Activated naive CD4-positive, alpha-beta T cell treated with anti-CD3 and anti-CD28 coated beads, Interleukin-2, amount 10 ng/mL, durations not matched to agents 7 days and 5 days (primary cell): ENCODE results near the gene GATM.

Experiments used
- CTCF ChIA-PET: fragments of 350-600 bp; sonication (Branson Sonifier 250); formaldehyde crosslinking; loops from one replicate; lab custom pipeline; 2021; ENCODE audit warnings: antibody characterized with exemption; lab: Charles Lee
- DNase-seq: peaks from one replicate; pipeline ENCODE4 v3.0.0-alpha.2; 2020
- H3K27ac Mint-ChIP-seq: one replicate; pipeline ENCODE4 v1.8.0; 2021; ENCODE audit warnings: mild to moderate bottlenecking, moderate library complexity, mixed read lengths
- H3K27me3 Mint-ChIP-seq: one replicate; pipeline ENCODE4 v1.8.0; 2021; ENCODE audit warnings: mild to moderate bottlenecking, mixed read lengths
- H3K36me3 Mint-ChIP-seq: one replicate; pipeline ENCODE4 v1.8.0; 2021; ENCODE audit warnings: mixed read lengths
- H3K4me1 Mint-ChIP-seq: one replicate; pipeline ENCODE4 v1.8.0; 2021; ENCODE audit warnings: mixed read lengths
- H3K4me3 Mint-ChIP-seq: one replicate; pipeline ENCODE4 v1.8.0; 2021; ENCODE audit warnings: mild to moderate bottlenecking, moderate library complexity, mixed read lengths
- H3K9me3 Mint-ChIP-seq: one replicate; pipeline ENCODE4 v1.8.0; 2021; ENCODE audit warnings: mixed read lengths

The GATM gene

DNA sequence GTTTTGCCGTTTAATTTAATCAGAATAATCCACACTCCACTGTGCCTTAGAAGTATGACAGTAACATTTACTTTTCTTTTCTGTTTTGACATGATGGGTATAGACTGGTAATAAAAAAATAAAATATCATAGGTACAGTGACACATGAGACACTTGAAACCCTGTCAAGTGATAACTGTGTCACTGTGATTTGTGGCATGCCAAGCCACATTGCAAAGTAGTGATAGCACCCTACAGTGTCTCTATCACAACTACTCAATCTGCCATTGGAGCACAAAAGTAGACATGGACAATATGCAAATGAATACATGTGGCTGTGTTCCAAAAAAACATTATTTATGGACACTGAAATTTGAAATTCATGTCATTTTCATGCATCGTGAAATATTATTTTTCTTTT lies 22.5 kb downstream of the GATM start:
- CTCF ChIA-PET: no interaction called here
- no peaks in the 10 kb centered on the region for H3K4me1 Mint-ChIP-seq
- no peaks in the 10 kb centered on the region for H3K36me3 Mint-ChIP-seq
- H3K9me3 Mint-ChIP-seq: no peaks in the 10 kb centered on the region
- DNase-seq: no peak
- H3K4me3 Mint-ChIP-seq: no peak overlapping the region
- H3K27me3 Mint-ChIP-seq: peaks cover 4% of the 10 kb centered on the region
- H3K27ac Mint-ChIP-seq: no peak overlapping the region

DNA sequence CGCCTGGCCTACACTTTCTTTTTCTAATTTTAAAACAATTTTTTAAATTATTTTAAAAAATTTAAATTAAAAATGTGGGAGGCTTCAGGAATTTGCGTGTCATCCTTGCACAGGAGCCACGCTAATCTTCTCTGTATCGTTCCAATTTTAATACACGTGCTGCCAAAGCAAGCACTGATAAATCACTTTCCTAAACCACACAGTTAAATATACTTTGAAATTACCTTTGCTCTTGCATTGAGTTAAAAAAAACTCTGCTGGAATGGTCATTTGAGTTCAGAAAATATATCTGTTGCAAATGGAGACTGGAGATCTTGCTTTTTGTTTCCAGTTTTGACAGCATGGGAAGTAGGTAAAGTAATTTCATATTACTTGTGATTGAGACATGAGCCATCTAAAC lies 23.6 kb downstream of the GATM start:
- Mint-ChIP-seq H3K27me3 (peaks cover 6% of the 10 kb centered on the region), H3K4me3 (no peak overlapping the region), H3K4me1 (no peaks in the 10 kb centered on the region), H3K27ac (no peak overlapping the region), H3K9me3 (no peaks in the 10 kb centered on the region), H3K36me3 (no peaks in the 10 kb centered on the region)
- CTCF ChIA-PET: no interaction called here
- no peak for DNase-seq

DNA sequence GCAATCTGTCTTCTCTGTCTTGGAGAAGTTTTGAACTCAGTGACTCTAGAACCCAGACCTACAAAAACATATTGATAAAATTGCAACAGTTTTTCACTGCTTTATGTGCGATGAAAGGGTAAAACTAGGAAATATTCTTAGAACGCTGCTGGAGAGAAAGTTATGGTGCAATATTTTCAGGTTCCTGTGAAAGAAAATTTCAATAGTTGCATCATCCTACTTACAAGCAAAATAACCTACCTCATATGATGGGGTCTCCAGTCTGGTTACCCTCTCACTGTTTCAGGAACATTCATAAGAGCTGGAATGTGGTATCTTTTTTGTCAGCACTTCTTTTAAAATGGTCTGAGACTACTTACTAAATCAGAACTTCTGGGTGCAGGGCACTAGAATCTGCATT lies 27.1 kb downstream of the GATM start:
- Mint-ChIP-seq H3K36me3 (no peaks in the 10 kb centered on the region), H3K9me3 (no peaks in the 10 kb centered on the region), H3K4me1 (no peaks in the 10 kb centered on the region), H3K4me3 (no peak overlapping the region), H3K27ac (no peak overlapping the region), H3K27me3 (peaks cover 31% of the 10 kb centered on the region)
- DNase-seq: no peak
- CTCF ChIA-PET: no interaction called here

DNA sequence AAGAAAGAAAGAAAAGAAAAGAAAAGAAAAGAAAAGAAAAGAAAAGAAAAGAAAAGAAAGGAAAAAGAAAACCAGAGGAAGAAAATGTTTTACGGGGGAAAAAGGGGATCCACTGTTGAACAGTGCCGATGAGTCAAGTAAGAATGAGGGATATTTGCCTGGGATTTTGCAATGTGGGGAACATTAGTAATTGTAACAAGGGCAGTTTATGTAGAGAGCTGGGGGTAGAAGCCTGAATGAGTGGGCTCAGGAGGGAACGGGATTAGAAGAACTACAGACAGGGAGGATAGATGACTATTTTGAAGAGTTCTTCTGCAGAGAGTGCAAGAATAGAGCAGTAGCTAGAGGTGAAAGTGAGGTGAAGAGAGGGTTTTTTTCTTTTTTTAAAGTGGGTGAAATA lies 28.7 kb downstream of the GATM start:
- DNase-seq: no peak
- no peaks in the 10 kb centered on the region for H3K9me3 Mint-ChIP-seq
- no peak overlapping the region for H3K27ac Mint-ChIP-seq
- H3K27me3 Mint-ChIP-seq: peaks cover 36% of the 10 kb centered on the region
- no peak overlapping the region for H3K4me3 Mint-ChIP-seq
- no peaks in the 10 kb centered on the region for H3K36me3 Mint-ChIP-seq
- H3K4me1 Mint-ChIP-seq: no peaks in the 10 kb centered on the region
- CTCF ChIA-PET: interaction anchor here (0.9 kb wide), 1 partner anchor 8 kb away, joined by 3 read pairs; no protein-coding TSS in a partner anchor

DNA sequence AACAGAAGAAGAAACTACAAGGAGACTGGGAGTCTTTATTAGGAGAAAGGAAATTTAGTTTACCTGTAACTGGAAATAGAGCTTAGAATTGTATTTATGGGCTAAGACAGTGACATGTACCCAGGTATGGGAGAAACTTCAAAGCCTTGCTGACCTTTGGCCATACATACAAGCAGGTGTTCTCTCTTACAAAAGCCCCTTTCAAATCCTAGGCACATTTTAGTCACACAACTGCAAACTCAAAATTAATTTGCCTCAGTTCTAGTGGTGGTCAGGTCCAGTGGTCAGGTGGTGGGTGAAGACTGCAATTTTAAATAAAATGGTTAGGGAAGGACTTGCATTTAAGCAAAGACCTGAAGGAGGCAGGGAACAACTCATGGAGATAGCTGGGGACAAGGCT lies 30.4 kb downstream of the GATM start:
- H3K27me3 Mint-ChIP-seq: peaks cover 36% of the 10 kb centered on the region
- CTCF ChIA-PET: interaction anchor here (0.6 kb wide), 2 partner anchors 33 to 162 kb away, joined by 3 to 5 read pairs; no protein-coding TSS in a partner anchor
- no peaks in the 10 kb centered on the region for H3K36me3 Mint-ChIP-seq
- no peak overlapping the region for H3K27ac Mint-ChIP-seq
- no peaks in the 10 kb centered on the region for H3K9me3 Mint-ChIP-seq
- H3K4me3 Mint-ChIP-seq: no peak overlapping the region
- DNase-seq: no peak
- H3K4me1 Mint-ChIP-seq: no peaks in the 10 kb centered on the region

DNA sequence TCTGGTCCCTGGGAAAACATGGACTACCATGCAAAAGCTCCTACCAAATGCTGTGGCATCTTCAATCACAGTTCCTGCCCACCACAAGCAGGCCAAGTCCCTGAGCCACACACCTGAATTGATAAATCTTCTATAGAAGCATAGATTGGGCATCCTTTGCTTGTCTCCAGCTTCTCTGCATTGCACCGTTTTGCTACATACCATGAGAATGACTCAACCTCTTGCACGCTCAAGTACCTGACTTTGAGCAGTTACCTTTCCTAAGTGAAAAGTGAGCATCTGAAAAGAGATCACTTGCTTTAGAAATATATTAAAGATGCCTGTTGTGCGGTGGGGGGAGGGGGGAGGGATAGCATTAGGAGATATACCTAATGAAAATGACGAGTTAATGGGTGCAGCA lies 31.3 kb downstream of the GATM start:
- Mint-ChIP-seq H3K27ac (no peak overlapping the region), H3K4me1 (no peaks in the 10 kb centered on the region), H3K27me3 (peaks cover 40% of the 10 kb centered on the region), H3K4me3 (no peak overlapping the region), H3K36me3 (no peaks in the 10 kb centered on the region), H3K9me3 (no peaks in the 10 kb centered on the region)
- CTCF ChIA-PET: no interaction called here
- DNase-seq: no peak

DNA sequence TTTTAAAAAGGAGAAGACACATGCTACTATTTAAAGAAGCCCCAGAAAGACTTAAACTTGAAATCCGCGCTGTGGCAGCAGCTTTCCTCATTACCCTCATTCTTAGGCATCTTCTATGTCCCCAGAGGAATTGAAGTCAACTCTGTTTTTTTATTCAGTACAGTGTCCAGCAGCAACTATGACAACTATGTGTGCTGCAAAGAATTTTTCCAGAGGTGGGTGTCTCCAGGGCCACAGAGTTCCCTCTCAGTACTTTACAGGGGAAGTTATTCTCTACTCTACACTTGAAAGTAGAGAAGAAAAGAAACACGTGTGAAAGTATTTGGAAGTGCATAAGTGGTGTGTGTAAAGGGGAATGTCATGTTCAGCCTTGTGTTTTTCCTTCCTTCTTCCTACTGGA lies 32.0 kb downstream of the GATM start:
- no peaks in the 10 kb centered on the region for H3K9me3 Mint-ChIP-seq
- no peaks in the 10 kb centered on the region for H3K36me3 Mint-ChIP-seq
- H3K4me3 Mint-ChIP-seq: no peak overlapping the region
- DNase-seq: no peak
- CTCF ChIA-PET: no interaction called here
- H3K27ac Mint-ChIP-seq: no peak overlapping the region
- H3K4me1 Mint-ChIP-seq: no peaks in the 10 kb centered on the region
- peaks cover 40% of the 10 kb centered on the region for H3K27me3 Mint-ChIP-seq

DNA sequence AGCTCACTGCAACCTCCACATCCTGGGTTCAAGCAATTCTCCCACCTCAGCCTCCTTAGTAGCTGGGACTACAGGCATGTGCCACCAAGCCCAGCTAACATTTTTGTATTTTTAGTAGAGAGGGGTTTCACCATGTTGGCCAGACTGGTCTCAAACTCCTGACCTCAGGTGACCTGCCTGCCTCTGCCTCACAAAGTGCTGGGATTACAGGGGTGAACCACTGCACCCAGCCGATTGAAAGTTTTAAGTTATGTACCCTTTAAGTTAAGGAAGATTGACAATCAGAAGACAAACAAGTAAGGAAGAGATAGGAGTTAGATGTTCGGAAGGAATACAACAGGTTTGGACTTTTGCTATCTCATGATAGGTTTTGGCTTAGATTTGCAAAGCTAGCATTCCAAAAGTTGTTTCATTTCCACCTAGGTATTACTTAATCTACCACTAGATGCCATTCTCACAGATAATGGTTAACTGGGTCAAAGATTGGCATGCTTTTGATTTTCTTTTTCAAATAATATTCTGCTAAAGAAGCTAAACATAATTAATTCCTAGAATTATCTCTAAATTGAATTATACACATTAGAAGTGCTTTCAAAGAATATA lies 35.0 kb downstream of the GATM start:
- CTCF ChIA-PET: no interaction called here
- no peak overlapping the region for H3K27ac Mint-ChIP-seq
- DNase-seq: no peak
- H3K4me1 Mint-ChIP-seq: peaks cover 2% of the 10 kb centered on the region
- H3K27me3 Mint-ChIP-seq: peaks cover 24% of the 10 kb centered on the region
- H3K9me3 Mint-ChIP-seq: no peaks in the 10 kb centered on the region
- no peak overlapping the region for H3K4me3 Mint-ChIP-seq
- H3K36me3 Mint-ChIP-seq: no peaks in the 10 kb centered on the region

DNA sequence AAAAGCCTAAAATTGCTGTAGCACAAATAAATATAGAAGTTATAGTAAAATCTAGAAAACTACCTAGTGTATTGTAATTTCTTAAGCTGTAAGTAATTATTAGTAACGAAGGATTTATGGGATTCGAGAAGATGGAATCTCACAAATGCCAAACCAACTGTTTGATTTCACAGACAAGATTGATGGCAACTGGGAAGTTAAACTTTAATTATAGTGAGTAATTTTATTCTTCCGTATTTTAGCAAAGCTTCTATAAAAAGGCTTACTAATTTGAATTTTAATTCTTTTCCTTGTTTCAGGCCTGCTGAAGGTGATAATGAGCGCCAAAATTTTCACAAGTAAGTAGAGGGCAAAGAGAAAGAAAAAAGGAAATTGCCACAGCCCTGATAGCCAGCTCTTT lies 36.6 kb downstream of the GATM start:
- H3K27me3 Mint-ChIP-seq: peaks cover 15% of the 10 kb centered on the region
- peaks cover 4% of the 10 kb centered on the region for H3K4me1 Mint-ChIP-seq
- CTCF ChIA-PET: interaction anchor here (1.3 kb wide), 1 partner anchor 8 kb away, joined by 3 read pairs; no protein-coding TSS in a partner anchor
- no peaks in the 10 kb centered on the region for H3K9me3 Mint-ChIP-seq
- H3K36me3 Mint-ChIP-seq: no peaks in the 10 kb centered on the region
- no peak overlapping the region for H3K4me3 Mint-ChIP-seq
- H3K27ac Mint-ChIP-seq: no peak overlapping the region
- DNase-seq: no peak

DNA sequence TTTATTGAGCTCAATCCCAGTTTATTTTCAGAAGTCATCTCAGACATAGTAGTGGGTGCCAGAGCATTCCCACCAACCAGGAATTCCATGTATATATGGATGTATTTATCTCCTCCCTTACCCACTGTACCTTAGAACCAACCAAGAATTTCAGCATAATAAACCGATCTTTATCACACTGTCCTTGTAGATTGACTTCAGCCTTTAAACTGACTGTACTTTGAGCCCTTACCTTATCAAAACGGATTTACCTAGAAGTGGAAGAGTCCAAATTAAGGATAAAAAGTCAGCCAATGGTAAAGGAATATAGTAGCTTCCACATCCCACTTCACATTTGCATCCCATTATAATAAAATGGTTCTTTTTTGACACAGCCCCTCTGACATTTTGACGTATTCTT lies 37.9 kb downstream of the GATM start:
- no peak for DNase-seq
- Mint-ChIP-seq H3K4me1 (peaks cover 4% of the 10 kb centered on the region), H3K27ac (no peak overlapping the region), H3K27me3 (peaks cover 5% of the 10 kb centered on the region), H3K4me3 (no peak overlapping the region), H3K36me3 (no peaks in the 10 kb centered on the region), H3K9me3 (no peaks in the 10 kb centered on the region)
- CTCF ChIA-PET: no interaction called here

DNA sequence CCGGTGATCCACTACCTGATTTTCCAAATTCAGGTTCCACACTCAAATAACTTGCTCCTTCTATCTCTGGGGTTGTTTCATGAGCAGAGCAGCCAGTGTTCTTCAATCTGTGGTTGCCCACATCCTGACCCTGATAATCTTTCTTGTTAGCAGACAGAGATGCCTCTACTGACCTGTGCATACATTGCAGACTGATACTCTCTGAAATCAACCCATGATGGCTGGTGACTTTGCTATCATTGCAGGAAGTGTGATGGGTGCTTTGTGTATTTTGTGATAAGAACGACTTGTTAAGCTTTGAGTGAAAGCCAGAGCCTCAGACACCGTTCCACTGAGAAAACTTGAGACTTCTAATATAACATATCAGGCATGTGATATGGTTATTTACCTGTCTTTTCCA lies 39.9 kb downstream of the GATM start:
- no peak overlapping the region for H3K4me3 Mint-ChIP-seq
- peaks cover 7% of the 10 kb centered on the region for H3K4me1 Mint-ChIP-seq
- H3K36me3 Mint-ChIP-seq: no peaks in the 10 kb centered on the region
- no peaks in the 10 kb centered on the region for H3K9me3 Mint-ChIP-seq
- H3K27me3 Mint-ChIP-seq: peaks cover 8% of the 10 kb centered on the region
- no peak for DNase-seq
- no peak overlapping the region for H3K27ac Mint-ChIP-seq
- CTCF ChIA-PET: interaction anchor here (1.0 kb wide), 1 partner anchor 10 kb away, joined by 5 read pairs; no protein-coding TSS in a partner anchor

DNA sequence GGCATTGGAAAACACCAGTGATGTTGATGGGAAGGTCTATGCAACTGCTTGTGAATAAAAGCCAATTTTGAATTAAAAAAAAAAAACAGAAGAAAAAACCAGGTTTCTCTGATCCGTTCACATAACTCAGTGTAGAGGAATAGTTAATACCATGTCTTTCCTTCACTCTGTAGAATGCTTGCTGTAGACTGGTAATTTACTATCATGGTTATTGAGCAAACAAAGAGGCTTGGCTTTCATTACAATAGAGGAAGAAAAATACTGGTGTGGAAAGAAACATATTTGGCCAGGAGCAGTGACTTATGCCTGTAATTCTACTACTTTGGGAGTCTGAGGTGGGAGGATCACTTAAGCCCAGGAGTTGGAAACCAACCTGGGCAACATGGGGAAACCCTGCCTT lies 41.1 kb downstream of the GATM start:
- H3K27me3 Mint-ChIP-seq: peaks cover 5% of the 10 kb centered on the region
- no peaks in the 10 kb centered on the region for H3K9me3 Mint-ChIP-seq
- CTCF ChIA-PET: interaction anchor here (1.0 kb wide), 1 partner anchor 9 kb away, joined by 5 read pairs; no protein-coding TSS in a partner anchor

DNA sequence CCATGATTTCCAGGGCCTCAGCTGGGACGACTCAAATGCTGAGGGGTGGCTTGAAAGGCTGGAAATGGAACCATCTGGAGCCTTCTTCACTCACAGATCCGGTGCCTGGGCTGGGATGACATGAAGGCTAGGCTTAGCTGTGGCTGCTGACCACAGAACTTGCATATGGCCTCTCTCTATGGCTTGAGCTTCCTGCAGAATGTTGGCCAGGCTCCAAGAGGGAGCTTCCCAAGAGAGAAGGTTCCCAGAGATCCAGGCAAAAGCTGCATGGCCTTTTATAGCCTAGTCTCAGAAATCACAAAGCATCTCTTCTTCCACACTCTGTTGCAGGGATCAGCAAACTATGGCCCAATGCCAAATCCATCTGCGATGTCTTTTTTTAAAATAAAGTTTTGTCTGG lies 44.8 kb downstream of the GATM start:
- Mint-ChIP-seq H3K9me3 (no peaks in the 10 kb centered on the region), H3K4me3 (no peak overlapping the region), H3K36me3 (no peaks in the 10 kb centered on the region), H3K27me3 (peaks cover 10% of the 10 kb centered on the region), H3K27ac (no peak overlapping the region), H3K4me1 (peaks cover 7% of the 10 kb centered on the region)
- no peak for DNase-seq
- CTCF ChIA-PET: no interaction called here

More for the DNA sequence above, 41.1 kb downstream of the GATM start:
- Mint-ChIP-seq H3K27ac (no peak overlapping the region), H3K4me3 (no peak overlapping the region), H3K36me3 (no peaks in the 10 kb centered on the region), H3K4me1 (peaks cover 7% of the 10 kb centered on the region)
- DNase-seq: no peak

DNA sequence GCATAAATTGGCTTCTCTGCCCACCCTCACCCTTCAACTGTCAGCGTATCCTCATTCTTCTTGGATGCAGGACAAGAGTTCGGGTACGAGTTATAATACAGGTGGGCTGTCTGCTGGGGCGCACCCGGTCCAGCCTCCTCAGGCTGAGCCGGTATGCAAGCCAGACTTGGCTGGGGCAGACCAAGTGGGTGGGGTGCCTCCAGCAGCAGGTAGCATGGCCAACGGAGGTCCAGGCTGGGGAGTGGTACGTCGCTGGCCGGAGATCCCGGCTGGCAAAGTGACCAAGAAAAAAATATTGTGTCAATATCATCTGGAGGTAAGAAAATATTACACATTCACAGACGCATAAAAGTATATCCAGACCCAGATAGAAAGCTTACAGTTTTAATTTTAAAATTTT lies 45.6 kb downstream of the GATM start:
- Mint-ChIP-seq H3K4me3 (no peak overlapping the region), H3K4me1 (peaks cover 3% of the 10 kb centered on the region), H3K27me3 (peaks cover 12% of the 10 kb centered on the region), H3K36me3 (no peaks in the 10 kb centered on the region), H3K27ac (no peak overlapping the region), H3K9me3 (no peaks in the 10 kb centered on the region)
- CTCF ChIA-PET: no interaction called here
- DNase-seq: no peak

DNA sequence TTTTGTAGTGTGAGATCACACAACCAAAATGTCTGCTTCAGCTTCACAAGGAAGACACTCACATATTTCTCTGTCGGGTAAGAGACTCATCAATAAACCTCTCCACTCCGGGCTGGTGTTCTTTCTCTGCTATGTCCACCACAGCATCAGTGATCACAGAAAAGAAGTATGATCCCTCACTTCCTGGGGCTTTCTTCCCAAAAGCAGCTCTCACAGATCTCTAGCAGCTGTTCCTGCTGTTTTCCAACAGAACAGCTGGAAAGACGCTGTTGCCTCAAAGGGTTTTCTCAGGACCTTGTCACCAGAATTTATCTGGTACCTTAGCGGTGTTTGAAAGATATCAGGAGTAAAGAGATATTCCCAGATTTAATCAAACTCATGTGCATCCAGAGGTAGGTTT lies 46.4 kb downstream of the GATM start:
- Mint-ChIP-seq H3K4me3 (no peak overlapping the region), H3K27ac (no peak overlapping the region), H3K4me1 (peaks cover 3% of the 10 kb centered on the region), H3K9me3 (no peaks in the 10 kb centered on the region), H3K27me3 (peaks cover 15% of the 10 kb centered on the region), H3K36me3 (no peaks in the 10 kb centered on the region)
- DNase-seq: no peak
- CTCF ChIA-PET: no interaction called here
